T-helper 1 cell (primary cell): ENCODE measurements around the gene SLMAP.
"Not testable (repeated sequence)": the region's sequence is repeated elsewhere in the genome, so short reads cannot be mapped to it uniquely, and the experiment has no call there.

Experiments used
- DNase-seq, 5 donors: peaks; one replicate each; pipeline ENCODE4 v3.0.0-alpha.2; 2012 to 2020

The SLMAP gene

DNA sequence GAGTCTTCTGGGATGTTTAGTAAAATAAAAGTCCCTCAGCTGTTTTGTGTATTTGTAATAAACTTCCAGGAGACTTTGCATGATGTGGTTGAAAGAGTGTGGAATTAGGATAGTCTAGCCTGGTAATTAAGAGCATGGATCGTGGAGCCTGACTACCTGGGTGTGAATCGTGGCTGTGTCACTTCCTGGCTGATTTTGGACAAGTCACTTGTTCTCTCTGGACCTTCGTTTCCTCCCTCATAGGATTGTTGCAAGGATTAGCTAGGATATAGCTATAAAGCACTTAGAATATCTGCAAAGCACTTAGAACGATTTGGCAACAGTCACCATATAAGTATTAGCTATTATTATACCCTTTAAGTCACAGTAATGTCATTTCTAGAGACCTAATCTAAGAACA, 40.2 kb downstream of the SLMAP start:
- DNase-seq, result no peak

- DNase-seq, result no peak
These were observed 41.8 kb downstream of the SLMAP start for GRCh38 chr3:57797701-57798487.

GRCh38 chr3:57803647-57804081, 47.6 kb downstream of the SLMAP start:
- peak in 1 of 5 donors; percentile 18 for DNase-seq

DNA sequence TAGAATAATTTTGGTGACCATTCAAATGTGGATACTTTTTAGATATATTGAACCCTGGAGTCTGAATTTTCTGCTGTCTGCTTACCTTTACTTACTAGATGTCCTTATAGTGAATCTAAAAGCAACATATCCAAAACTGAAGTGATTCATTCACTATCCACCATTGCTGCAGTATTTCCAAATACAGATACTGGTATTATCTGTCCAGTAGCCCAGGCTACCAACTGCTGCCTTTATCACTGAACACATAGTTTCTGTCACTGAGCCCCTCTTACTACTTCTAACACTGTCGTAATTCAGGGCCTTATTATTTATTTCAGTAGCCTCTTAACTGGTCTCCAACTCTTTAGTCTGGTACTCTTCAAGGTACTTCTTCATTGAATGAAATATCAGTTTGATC, 49.2 kb downstream of the SLMAP start:
- DNase-seq, result no peak

GRCh38 chr3:57805674-57806073, 49.6 kb downstream of the SLMAP start:
- no peak for DNase-seq

GRCh38 chr3:57806195-57806594, 50.1 kb downstream of the SLMAP start:
- DNase-seq, result not testable (repeated sequence)

GRCh38 chr3:57808961-57809608, 53.0 kb downstream of the SLMAP start:
- no peak for DNase-seq

GRCh38 chr3:57809609-57809968, 53.5 kb downstream of the SLMAP start:
- DNase-seq, result no peak

DNA sequence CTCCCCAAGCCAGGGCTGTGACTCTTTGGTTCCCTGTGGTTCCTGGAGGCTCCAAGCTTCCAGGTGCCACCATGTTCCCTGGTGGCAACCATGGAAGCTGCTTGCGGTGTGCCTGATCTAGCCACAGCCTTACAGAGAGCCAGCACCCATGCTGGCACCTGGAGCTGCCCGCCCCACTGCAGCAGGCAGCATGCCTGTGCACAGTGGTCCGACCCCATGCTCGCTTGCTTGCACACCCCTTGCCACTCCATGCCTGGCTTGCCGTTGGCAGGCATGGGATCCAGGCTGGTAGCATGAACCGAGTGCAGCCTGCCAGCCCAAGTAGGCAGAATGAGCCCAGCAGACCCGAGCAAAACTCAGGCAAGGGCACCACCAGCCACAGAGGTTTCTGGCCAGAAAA, 53.9 kb downstream of the SLMAP start:
- DNase-seq, result no peak

DNA sequence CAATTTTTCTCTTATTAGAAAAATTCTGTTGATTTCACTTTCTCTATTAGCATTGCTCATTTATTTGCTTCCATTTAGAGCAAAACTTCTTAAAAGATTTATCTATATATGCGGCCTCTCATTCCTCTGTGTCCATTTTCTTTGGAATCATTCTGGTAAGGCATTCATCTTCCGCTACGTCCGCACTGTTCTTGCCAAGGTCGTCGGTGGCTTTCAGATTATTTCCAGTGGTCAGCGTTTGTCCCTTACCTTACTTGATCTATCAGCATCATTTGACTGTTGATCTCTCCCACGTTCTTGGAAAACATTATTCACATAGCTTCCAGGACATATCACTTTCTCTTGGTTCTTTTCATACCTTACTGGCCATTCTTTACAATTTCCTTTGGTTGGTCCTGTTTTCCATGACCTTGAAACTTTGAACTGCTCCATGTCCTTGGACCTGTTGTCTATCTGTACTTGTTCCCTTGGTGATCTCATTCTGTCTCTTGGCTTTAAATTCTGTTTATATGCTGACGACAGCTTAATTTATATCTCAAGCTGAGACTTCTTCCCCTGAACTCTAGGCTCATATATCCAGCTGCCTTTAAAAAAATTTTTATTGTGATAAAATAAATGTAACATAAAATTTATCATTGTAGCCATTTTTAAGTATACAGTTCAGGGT, 54.5 kb downstream of the SLMAP start:
- DNase-seq, result no peak

DNA sequence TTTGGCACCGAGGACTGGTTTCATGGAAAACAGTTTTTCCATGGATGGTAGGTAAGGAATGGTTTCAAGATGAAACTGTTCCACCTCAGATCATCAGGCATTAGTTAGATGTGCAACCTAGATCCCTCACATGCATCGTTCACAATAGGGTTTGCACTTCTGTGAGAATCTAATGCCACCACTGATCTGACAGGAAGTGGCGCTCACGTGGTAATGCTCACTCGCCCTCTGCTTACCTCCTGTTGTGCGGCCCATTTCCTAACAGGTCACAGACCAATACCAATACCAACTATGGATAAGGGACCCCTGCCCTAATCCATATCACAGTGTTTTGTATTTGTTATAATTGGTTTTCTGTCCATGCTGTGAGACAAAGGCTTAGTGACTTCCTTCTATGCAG, 58.9 kb downstream of the SLMAP start:
- DNase-seq, result peak in 4 of 5 donors; percentile 13 to 49 (median 19)

- DNase-seq, result no peak
These were observed 60.5 kb downstream of the SLMAP start for GRCh38 chr3:57816471-57817095.

DNA sequence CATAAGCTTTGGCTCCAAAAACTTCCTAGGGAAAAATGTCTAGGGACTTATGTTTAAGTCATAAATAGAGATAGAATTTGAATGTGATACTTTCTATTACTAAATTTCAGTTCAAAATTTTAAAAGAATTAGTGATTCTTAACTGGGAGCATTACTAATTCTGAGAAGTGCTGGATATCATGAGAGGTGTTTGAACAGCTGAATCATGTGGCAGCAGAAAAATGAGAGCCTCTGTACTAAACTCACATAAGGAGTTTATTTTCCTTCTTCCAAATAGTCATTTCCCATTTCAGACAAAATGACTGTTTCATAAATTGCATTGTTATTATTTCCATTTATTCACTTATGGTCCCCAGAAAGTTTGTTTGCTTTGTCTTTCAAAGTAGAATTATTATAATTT, 62.7 kb downstream of the SLMAP start:
- DNase-seq, result no peak

GRCh38 chr3:57820479-57820878, 64.4 kb downstream of the SLMAP start:
- DNase-seq, result no peak

DNA sequence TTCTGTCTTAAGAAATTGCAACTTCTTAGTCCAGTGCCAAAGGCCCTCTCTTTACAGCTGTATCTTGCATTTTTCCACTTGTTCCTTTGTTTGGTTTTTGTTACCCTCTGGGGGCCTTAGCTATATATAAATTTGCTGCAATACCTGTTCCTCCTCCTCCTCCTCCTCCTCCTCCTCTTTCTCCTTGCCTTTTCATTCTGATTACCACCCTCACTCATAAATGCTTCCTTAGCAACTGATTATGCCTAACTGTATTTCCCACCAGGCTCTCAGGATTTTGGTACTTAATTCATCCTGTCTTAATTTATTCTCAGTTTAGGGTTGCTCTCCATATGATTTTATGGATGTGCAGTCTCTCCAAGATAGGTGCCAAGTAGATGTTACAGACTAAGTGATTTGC, 65.7 kb downstream of the SLMAP start:
- no peak for DNase-seq

DNA sequence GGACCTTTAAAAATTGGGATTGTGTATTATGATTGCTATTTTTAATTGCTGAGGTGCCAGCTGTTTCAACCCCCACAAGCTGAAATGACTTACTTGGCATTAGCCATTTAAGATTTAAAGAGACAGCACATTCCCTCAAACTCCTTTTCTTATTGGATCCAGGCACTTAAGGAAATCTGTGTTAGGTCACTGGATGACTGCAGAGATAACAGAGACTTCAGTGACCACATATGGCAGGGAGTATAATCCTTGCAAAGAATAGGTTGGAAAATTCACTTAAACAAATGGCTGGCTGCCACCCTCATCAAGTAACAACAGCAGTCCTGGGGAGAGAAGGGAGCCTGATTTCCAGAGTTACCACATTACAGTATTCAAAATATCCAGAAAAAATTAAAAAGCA, 66.6 kb downstream of the SLMAP start:
- DNase-seq, result no peak

GRCh38 chr3:57825116-57825515, 69.0 kb downstream of the SLMAP start:
- no peak for DNase-seq

- no peak for DNase-seq
These were observed 70.3 kb downstream of the SLMAP start for GRCh38 chr3:57826245-57826951.

DNA sequence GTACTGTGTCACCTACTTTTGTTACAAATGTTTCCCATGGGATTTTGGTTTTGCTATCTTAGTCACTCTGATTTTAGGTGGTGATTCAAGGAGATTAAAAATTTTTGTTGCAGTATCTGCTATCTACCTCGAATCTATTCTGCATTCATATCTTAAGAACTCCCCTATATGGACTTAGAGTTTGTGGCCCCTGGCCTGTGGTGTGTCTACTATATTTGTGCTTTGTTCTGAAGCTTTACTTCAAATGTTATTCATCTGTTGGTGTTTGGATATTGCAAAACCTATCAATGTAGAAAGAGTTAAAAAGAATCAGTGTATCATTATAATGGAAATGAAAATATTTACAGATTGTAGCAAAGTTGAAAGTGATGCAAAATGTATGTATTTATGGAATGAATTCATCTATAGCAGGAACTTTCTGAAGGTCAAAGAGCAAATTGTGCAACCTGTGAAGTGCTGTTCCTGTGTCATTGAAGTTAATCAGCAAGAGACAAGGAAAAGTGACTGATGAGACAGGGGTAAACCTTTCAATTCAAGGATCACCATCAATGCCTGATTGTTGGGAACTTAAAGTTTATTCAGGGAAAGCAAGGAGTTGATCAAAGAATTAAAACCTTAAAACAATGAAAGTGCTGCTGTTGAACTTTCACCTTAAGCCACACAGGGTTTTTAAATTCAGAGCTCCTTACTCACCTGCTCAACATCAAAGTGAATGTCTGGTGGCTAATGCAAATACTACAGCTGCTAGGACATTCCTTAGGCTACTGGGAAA, 71.0 kb downstream of the SLMAP start:
- no peak for DNase-seq

GRCh38 chr3:57827757-57828156, 71.6 kb downstream of the SLMAP start:
- no peak for DNase-seq

DNA sequence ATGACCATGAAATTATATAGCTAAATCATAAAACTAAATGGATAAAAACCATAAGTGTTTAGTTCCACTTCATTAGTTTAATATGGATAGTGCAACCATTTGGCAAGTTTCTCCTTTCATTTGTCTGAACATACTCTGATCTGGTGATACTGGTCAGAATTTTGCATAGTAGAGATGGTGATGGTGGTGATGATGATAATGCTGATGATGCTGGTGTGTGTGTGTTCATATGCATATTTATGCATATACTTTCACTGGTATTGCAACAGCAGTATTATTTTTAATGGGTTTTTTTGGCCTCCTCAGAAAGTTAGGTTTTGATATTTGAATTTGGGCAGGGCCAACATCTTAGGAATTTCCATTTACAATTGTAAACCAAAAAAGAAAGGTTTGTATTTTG, 76.4 kb downstream of the SLMAP start:
- DNase-seq, result no peak

DNA sequence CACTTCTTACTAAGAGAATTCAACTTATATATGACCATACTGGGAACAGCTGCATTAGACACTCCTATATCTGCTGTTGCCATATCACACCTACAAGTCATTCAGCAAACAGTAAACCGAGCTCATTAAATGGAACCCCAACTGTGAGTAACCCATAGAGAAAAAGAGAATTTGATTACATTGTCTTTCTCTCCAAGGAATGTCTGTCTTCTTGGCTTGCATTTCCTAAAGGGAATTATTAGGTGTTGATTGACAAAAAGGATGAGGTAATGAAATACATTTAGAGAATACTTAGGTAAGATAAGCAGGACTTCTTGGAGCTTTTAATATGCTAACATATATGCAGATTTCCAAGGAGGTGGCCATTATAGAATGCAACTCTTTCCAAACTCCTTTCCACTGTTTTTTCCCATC, 76.8 kb downstream of the SLMAP start:
- DNase-seq, result no peak
